Ectodermal cell (in vitro differentiated cells): Measurements from ENCODE around the gene IDUA.

ENCODE experiments used
- H3K27ac ChIP-seq: 2 replicates; pipeline ENCODE4 v1.7.0; 2013; ENCODE audit warnings: mild to moderate bottlenecking, low read depth, low read length; ENCODE audit not compliant: insufficient read depth, poor library complexity, severe bottlenecking
- H3K27me3 ChIP-seq: 2 replicates; pipeline ENCODE4 v1.7.0; 2013; ENCODE audit warnings: mild to moderate bottlenecking, low read length; ENCODE audit not compliant: insufficient read depth, control insufficient read depth, poor library complexity, severe bottlenecking
- H3K36me3 ChIP-seq: one replicate; pipeline ENCODE4 v1.7.0; 2013; ENCODE audit warnings: low read length; ENCODE audit not compliant: control insufficient read depth, insufficient read depth
- H3K4me1 ChIP-seq: one replicate; pipeline ENCODE4 v1.7.0; 2013; ENCODE audit warnings: low read length; ENCODE audit not compliant: control insufficient read depth, insufficient read depth
- H3K4me3 ChIP-seq: 2 replicates; pipeline ENCODE4 v1.7.0; 2013; ENCODE audit warnings: low read depth, low read length, control low read depth; ENCODE audit not compliant: insufficient read depth
- H3K9me3 ChIP-seq: 2 replicates; pipeline ENCODE4 v1.7.0; 2013; ENCODE audit warnings: mild to moderate bottlenecking, low read length, moderate library complexity; ENCODE audit not compliant: control insufficient read depth
- WGBS, 2 experiments: methylation state at CpG; one replicate each; pipeline ENCODE4 v1.1.7; 2013; ENCODE audit warnings: missing lambda C conversion rate in 2 of 2; 5-methylcytosine and 5-hydroxymethylcytosine counted together

Gene IDUA

GRCh38 chr4:962231-963208 is 24.3 kb upstream of the IDUA start:
- no peak overlapping the region for H3K27ac ChIP-seq
- H3K27me3 ChIP-seq, result peaks cover 8% of the 10 kb centered on the region
- no peaks in the 10 kb centered on the region for H3K36me3 ChIP-seq
- no peaks in the 10 kb centered on the region for H3K4me1 ChIP-seq
- 94 to 95% methylated on average over 54 of the region's 54 CpGs for WGBS, 2 experiments
- H3K9me3 ChIP-seq, result no peaks in the 10 kb centered on the region
- no peak overlapping the region for H3K4me3 ChIP-seq

DNA sequence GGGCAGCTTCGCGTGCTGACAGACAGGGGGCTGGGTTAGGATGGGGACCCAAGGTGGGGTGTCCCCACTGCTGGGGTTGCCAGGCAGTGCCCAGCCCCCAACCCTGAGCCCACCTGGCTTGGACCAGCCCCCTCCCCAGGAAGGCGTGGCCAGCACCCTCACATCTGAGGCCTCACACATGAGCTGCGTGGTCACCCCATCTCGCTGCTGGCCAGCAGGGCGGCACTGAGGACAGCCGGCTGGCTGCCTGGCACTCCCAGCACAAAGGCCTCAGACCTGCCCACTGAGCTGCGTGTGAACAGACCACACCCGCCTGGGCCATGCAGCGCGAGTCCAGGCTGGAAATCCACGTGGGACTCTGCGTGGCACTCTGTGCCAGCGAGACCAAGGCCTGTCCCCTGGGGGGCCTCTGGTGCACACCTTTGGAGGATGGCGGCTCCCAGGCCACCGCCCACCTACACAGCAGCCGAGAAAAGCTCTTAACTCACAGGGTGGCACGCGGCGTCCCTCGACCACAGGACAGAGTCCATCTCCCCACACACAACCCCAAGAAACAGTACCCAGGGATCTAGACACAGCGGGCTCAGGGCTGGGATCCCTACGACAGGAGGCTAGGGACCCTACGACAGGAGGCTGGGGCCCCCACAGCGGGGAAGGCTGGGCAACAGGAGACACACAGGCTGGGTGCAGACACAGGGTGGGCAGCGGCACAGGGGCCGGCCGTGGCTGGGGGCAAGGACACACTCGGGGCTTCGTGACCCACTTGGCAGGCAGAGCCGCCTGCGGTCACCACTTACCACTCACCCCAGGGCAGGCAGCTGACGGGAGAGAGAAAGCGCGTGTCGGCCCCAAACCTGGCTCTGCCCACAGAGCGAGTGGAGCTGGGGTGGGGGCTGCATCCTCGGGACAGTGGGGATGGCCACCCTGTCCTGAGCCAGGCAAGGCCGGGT is 23.3 kb upstream of the IDUA start:
- Histone ChIP-seq H3K4me3 (no peak overlapping the region), H3K27ac (no peak overlapping the region), H3K9me3 (no peaks in the 10 kb centered on the region), H3K4me1 (no peaks in the 10 kb centered on the region), H3K27me3 (peaks cover 19% of the 10 kb centered on the region), H3K36me3 (no peaks in the 10 kb centered on the region)
- WGBS, 2 experiments, result 94 to 96% methylated on average over 39 of the region's 39 CpGs

GRCh38 chr4:964346-965025 is 22.4 kb upstream of the IDUA start:
- Histone ChIP-seq H3K36me3 (no peaks in the 10 kb centered on the region), H3K9me3 (no peaks in the 10 kb centered on the region), H3K4me3 (no peak overlapping the region), H3K27ac (no peak overlapping the region), H3K27me3 (peaks cover 23% of the 10 kb centered on the region), H3K4me1 (no peaks in the 10 kb centered on the region)
- 93 to 94% methylated on average over 23 of the region's 23 CpGs for WGBS, 2 experiments

DNA sequence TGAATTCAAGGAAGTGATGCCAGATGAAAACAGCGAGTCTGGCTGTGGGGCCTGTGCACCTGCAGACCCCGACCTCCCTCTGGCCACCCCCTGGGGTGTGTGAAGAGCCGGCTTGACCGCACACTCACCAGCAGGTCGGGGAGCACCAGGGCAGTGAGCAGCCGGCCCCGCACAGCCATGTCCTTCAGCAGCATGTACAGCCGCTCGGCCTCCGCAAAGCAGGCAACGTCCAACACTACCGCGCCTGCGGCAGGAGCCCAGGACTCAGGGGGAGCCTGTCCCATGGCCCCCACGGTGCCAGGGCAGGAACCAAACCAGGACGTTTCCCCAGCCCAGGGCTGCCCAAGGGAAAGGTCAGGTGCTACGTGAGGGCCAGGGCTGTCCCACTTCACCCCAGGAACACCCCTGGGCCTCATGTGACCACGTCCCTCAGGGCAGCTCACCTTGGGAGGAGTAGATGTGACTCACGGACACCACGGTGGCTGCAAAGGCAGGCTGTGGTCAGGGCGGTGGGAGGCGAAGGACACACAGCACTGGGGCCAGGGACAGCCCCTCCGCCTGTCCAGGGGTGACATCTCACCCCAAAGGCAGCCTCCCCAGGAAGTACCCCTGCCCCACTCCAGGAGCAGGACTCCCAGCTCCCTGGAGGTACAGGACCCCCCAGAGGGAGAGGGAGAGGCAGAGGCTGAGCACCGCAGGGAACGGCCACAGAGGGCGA is 21.6 kb upstream of the IDUA start:
- whole genome bisulfite sequencing, 2 experiments, result 93% methylated on average over 26 of the region's 26 CpGs
- Histone ChIP-seq H3K27me3 (peaks cover 23% of the 10 kb centered on the region), H3K4me3 (no peak overlapping the region), H3K36me3 (no peaks in the 10 kb centered on the region), H3K27ac (no peak overlapping the region), H3K4me1 (no peaks in the 10 kb centered on the region), H3K9me3 (no peaks in the 10 kb centered on the region)

- Histone ChIP-seq H3K4me1 (peaks cover 3% of the 10 kb centered on the region), H3K27ac (no peak overlapping the region), H3K27me3 (peaks cover 26% of the 10 kb centered on the region), H3K36me3 (no peaks in the 10 kb centered on the region), H3K4me3 (no peak overlapping the region), H3K9me3 (no peaks in the 10 kb centered on the region)
- 93% methylated on average over 21 of the region's 21 CpGs for WGBS, 2 experiments
These were observed 21.1 kb upstream of the IDUA start for GRCh38 chr4:965766-966134.

GRCh38 chr4:966266-967112 is 20.4 kb upstream of the IDUA start:
- Histone ChIP-seq H3K27ac (no peak overlapping the region), H3K9me3 (no peaks in the 10 kb centered on the region), H3K4me3 (no peak overlapping the region), H3K27me3 (peaks cover 33% of the 10 kb centered on the region), H3K4me1 (peaks cover 4% of the 10 kb centered on the region), H3K36me3 (no peaks in the 10 kb centered on the region)
- WGBS, 2 experiments, result 89 to 90% methylated on average over 48 of the region's 48 CpGs

GRCh38 chr4:967113-968104 is 19.4 kb upstream of the IDUA start:
- Histone ChIP-seq H3K27me3 (peaks cover 42% of the 10 kb centered on the region), H3K4me1 (peaks cover 9% of the 10 kb centered on the region), H3K9me3 (no peaks in the 10 kb centered on the region), H3K27ac (no peak overlapping the region), H3K36me3 (no peaks in the 10 kb centered on the region), H3K4me3 (peak overlapping the region; percentile 16)
- WGBS, 2 experiments, result 38 to 39% methylated on average over 76 of the region's 76 CpGs

GRCh38 chr4:968221-968620 is 18.6 kb upstream of the IDUA start:
- H3K9me3 ChIP-seq, result no peaks in the 10 kb centered on the region
- H3K4me3 ChIP-seq, result no peak overlapping the region
- no peak overlapping the region for H3K27ac ChIP-seq
- H3K36me3 ChIP-seq, result no peaks in the 10 kb centered on the region
- peaks cover 9% of the 10 kb centered on the region for H3K4me1 ChIP-seq
- peaks cover 49% of the 10 kb centered on the region for H3K27me3 ChIP-seq
- 31 to 32% methylated on average over 22 to 24 of the region's 24 CpGs for WGBS, 2 experiments
